ENCODE results near the gene SRSF1. TPM values are rescaled to one million over a fixed set of nuclear protein-coding genes. Genes with fewer than 3 reads are reported as not detected.
A peak's percentile ranks its signal among the peaks of the same experiment; 100 is the strongest.

Gene SRSF1
- total RNA-seq, 1 experiment from 2014 or later, result 462 TPM

GRCh38 chr17:57997085-57997809 is 9.8 kb downstream of the SRSF1 start:
- H3T11ph ChIP-seq (ENCODE audit: low read length), result no peak overlapping the region
- no peaks in the 10 kb centered on the region for H3K27me3 Mint-ChIP-seq (ENCODE audit: low read depth)
- no peak overlapping the region for H2BK120ac ChIP-seq (ENCODE audit: low read depth, low read length, poor library complexity, severe bottlenecking)
- no peak overlapping the region for H3K14ac ChIP-seq (ENCODE audit: insufficient read depth, low read length)
- H3K79me1 ChIP-seq (ENCODE audit: insufficient read depth, low read depth, low read length, poor library complexity, severe bottlenecking), result no peaks in the 10 kb centered on the region
- H2BK15ac ChIP-seq (ENCODE audit: low read depth, low read length), result no peak overlapping the region
- no peak overlapping the region for H2BK5ac ChIP-seq (ENCODE audit: insufficient read length, low read length)
- no peak overlapping the region for H3K27ac ChIP-seq (ENCODE audit: insufficient read length, low read depth, low read length)
- H3K18ac ChIP-seq (ENCODE audit: insufficient read length, low read depth, low read length), result no peak overlapping the region
- no peak overlapping the region for H3K9ac ChIP-seq (ENCODE audit: extremely low read depth, insufficient read length, low read length)
- no peak overlapping the region for H4K8ac ChIP-seq (replicated peaks; ENCODE audit: insufficient read length, low read depth, low read length)
- H2BK12ac ChIP-seq (ENCODE audit: insufficient read length, low read depth, low read length), result no peak overlapping the region
- H3K4me1 ChIP-seq (ENCODE audit: insufficient read depth, low read length), result peaks cover 3% of the 10 kb centered on the region; the same call in 1 of the 2 replicates
- no peaks in the 10 kb centered on the region for H3K9me3 ChIP-seq (ENCODE audit: control insufficient read depth, low read depth, low read length)
- H3K4me1 Mint-ChIP-seq, result peaks cover 18 to 22% of the 10 kb centered on the region in 2 experiments
- no peaks in the 10 kb centered on the region for H3K23me2 ChIP-seq (ENCODE audit: insufficient read length, low read depth, low read length, poor library complexity, severe bottlenecking)
- H3K23ac ChIP-seq (ENCODE audit: insufficient read length, low read depth, low read length), result no peak overlapping the region
- H3K4me3 Mint-ChIP-seq, result no peak overlapping the region
- H2AK5ac ChIP-seq (ENCODE audit: insufficient read length, low read length), result no peak overlapping the region
- no peak overlapping the region for H3K56ac ChIP-seq (ENCODE audit: insufficient read length, low read depth, low read length)
- TF ChIP-seq, protein P1, sequence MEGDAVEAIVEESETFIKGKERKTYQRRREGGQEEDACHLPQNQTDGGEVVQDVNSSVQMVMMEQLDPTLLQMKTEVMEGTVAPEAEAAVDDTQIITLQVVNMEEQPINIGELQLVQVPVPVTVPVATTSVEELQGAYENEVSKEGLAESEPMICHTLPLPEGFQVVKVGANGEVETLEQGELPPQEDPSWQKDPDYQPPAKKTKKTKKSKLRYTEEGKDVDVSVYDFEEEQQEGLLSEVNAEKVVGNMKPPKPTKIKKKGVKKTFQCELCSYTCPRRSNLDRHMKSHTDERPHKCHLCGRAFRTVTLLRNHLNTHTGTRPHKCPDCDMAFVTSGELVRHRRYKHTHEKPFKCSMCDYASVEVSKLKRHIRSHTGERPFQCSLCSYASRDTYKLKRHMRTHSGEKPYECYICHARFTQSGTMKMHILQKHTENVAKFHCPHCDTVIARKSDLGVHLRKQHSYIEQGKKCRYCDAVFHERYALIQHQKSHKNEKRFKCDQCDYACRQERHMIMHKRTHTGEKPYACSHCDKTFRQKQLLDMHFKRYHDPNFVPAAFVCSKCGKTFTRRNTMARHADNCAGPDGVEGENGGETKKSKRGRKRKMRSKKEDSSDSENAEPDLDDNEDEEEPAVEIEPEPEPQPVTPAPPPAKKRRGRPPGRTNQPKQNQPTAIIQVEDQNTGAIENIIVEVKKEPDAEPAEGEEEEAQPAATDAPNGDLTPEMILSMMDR (conservative IDR thresholded peaks at IDR 0.05), result no peak
- no peak overlapping the region for H2AFZ ChIP-seq (ENCODE audit: low read length)
- no peaks in the 10 kb centered on the region for H3K9me3 Mint-ChIP-seq
- no peak for DNase-seq
- peak overlapping the region in 1 of 3 experiments; percentile 6; a peak in 2 of 7 replicates for H3K27ac Mint-ChIP-seq
- H3K79me2 ChIP-seq (ENCODE audit: insufficient read depth, low read length), result no peaks in the 10 kb centered on the region
- no peak overlapping the region for H4K91ac ChIP-seq (ENCODE audit: insufficient read length, low read depth, low read length)
- no peak overlapping the region for H4K5ac ChIP-seq (ENCODE audit: insufficient read length, low read depth, low read length)
- H3K4me2 ChIP-seq (ENCODE audit: insufficient read depth, insufficient read length, low read length), result no peak overlapping the region
- WGBS (ENCODE audit: extremely low coverage, insufficient read length, low lambda C conversion rate), result no CpG with 5 or more reads among the region's 3 CpGs
- H3K27me3 ChIP-seq (ENCODE audit: insufficient read depth, low read length), result no peaks in the 10 kb centered on the region
- H4K20me1 ChIP-seq (ENCODE audit: control insufficient read depth, insufficient read depth, insufficient read length), result no peaks in the 10 kb centered on the region
- peaks cover 5 to 47% (median 27%) of the 10 kb centered on the region in 3 experiments; a peak in 6 of 7 replicates for H3K36me3 Mint-ChIP-seq (ENCODE audit: insufficient read depth in 1 of 3, low read depth in 3 of 3)
- no peak overlapping the region for H2BK20ac ChIP-seq (ENCODE audit: low read depth, low read length, poor library complexity, severe bottlenecking)
- no peak overlapping the region for H3K4ac ChIP-seq (ENCODE audit: low read depth, low read length)

Data from H9 (cell line).